ENCODE results near the gene OR51D1.
A peak's percentile ranks its signal among the peaks of the same experiment; 100 is the strongest.

Gene OR51D1, protein sequence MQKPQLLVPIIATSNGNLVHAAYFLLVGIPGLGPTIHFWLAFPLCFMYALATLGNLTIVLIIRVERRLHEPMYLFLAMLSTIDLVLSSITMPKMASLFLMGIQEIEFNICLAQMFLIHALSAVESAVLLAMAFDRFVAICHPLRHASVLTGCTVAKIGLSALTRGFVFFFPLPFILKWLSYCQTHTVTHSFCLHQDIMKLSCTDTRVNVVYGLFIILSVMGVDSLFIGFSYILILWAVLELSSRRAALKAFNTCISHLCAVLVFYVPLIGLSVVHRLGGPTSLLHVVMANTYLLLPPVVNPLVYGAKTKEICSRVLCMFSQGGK

DNA sequence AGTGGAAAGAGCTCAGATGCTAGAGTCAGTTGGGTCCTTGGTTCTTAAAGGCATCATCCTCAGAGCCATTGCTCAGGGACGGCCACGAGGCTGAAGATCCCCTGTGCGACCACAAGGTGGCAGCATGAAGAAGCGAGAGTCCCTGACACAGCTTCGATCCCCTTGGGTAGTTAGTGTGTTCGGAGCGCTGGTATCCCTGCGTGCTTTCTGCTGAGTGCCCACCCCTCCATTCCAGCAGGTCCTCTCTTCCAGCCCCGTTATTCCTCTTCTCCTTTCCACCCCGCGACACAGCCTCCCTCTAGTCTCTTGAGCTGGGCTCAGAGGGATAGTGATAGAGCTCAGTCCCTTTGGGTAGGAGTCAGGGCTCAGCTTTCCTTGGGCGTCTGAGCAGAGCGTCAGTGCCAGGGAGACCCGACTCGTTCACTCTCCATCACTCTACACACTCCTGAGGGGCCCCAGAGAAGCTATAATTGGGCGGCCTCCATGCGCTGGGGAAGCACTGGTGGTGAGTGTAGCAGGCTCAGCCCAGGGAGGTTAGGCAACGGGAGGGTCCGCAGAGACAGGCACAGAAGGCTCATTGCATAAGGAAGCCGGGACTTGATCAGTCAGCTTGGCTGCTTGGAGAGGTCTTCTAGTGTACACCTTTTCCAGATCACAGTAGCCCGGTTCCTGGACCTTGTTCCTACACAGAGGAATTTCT lies at the start of gene OR51D1:
OR51D1 (plus strand) TSS at position 516 of the 700 bp plus-strand sequence. CDS start 2,314 bp downstream, outside the sequence.
- DNase-seq (ENCODE audit: low read depth in 1 of 2, low spot score in 1 of 2): peak; percentile 39 to 40

DNA sequence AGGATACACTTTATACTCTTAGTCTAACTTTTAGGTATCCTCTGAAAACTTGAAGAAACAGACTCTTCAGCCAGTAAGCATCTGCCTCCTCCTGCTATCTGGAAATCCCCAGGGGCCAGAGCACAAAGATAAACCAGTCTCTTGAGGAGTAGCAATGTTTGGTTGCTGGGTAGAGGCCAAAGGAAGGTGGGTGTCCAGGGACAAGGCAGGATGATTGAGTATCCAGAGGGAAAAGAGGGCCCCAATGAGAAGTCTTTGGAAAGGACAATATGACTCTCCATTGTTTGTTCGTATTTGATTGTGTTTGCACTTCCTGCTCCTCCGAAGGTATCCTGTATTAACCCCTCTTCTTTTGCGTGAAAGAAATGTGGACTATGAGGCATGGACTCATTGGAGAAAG lies 48.3 kb upstream of the OR51D1 start:
- DNase-seq (ENCODE audit: low read depth in 1 of 2, low spot score in 1 of 2): no peak

DNA sequence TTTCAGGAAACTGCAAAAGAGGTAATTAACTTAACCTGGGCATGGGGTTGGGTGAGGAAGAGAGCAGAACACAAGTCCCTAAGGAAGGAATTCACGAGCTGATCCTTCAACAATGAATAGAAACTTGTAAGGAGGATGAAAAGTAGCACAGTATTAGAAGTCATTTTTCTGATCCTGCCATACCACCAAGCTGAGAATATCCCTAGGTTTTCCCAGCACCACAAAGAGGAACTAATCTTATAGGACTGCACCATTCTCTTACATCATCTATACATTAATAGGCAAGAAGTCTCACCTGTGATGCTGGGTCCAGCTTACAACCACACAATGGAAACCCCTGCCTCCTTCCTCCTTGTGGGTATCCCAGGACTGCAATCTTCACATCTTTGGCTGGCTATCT lies 43.5 kb upstream of the OR51D1 start, which contains the start of gene OR52I1:
OR52I1 (plus strand) TSS at position 301 of the 400 bp plus-strand sequence; CDS start at position 301, 0 bp downstream.
- no peak for DNase-seq (ENCODE audit: low read depth in 1 of 2, low spot score in 1 of 2)

DNA sequence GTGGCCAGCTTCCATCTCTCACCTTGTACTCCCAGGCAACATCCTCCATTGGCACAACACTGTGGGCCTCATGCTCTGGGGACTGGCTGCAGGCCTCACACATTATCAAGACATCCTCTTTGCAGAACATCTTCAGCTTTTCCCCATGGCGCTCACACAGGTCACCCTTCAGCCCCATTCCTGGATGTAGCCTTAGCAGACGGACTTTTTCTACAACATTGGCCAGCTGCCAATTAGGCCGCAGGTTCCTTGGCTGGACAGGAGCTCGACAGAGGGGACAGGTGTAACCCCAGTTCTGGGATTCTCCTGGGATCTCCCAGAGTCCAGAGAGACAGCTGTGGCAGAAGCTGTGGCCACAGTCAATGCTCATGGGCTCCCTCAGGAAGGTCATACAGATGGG lies 32.2 kb upstream of the OR51D1 start:
- DNase-seq (ENCODE audit: low read depth in 1 of 2, low spot score in 1 of 2): no peak

DNA sequence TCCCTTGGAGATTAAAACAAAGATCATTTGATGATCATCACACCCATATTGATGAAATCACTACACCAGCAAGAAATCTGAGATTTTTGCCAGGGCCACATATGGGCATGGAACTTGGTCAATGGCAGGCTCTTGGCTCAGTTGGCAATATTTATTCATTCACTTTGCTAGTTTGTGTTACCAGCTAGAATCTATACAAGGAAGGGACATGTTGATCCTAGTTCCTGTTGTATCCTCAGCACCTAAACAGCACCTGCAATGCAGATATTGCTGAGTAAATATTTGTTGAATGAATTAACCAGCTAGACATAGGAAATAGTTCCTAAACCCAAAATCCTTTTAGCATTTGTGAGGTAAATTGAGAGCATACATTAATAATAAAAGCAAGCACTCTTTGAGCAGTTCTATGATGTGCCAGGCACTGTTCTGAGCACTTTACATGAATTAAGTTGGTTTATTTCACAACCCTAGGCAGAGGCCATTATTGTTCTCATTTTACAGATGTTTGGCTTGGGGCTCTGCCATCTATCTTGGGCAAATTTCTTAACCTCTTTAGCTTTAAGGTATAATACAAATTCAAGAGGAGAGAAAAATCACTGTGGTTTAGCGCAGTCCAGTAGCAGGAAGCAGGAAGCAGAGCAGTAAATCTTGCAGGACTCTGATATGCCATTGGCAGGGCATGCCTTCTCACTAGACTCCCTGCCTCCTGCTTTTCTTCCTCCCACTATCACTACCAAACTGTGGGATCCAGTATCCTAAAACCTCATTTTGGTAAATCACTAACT lies 30.9 kb upstream of the OR51D1 start:
- no peak for DNase-seq (ENCODE audit: low read depth in 1 of 2, low spot score in 1 of 2)

DNA sequence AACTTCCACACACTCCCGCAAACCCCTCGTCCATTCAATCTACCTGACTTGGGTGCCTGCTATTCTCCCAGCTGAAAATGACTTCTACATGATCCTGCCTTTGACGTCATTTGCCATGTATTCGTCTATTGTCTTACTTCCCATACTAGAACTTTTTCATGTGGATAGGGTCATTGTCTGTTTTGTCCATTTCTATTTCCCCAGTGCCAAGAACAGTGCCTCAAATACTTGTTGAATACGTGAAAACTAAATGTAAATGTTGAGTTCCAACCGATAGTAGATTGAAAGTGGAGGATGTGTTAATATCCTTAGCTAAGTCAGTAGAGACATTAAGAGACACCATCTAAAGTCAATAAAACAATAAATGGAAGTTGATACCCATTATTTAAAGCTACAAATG lies 30.2 kb upstream of the OR51D1 start:
- no peak for DNase-seq (ENCODE audit: low read depth in 1 of 2, low spot score in 1 of 2)

DNA sequence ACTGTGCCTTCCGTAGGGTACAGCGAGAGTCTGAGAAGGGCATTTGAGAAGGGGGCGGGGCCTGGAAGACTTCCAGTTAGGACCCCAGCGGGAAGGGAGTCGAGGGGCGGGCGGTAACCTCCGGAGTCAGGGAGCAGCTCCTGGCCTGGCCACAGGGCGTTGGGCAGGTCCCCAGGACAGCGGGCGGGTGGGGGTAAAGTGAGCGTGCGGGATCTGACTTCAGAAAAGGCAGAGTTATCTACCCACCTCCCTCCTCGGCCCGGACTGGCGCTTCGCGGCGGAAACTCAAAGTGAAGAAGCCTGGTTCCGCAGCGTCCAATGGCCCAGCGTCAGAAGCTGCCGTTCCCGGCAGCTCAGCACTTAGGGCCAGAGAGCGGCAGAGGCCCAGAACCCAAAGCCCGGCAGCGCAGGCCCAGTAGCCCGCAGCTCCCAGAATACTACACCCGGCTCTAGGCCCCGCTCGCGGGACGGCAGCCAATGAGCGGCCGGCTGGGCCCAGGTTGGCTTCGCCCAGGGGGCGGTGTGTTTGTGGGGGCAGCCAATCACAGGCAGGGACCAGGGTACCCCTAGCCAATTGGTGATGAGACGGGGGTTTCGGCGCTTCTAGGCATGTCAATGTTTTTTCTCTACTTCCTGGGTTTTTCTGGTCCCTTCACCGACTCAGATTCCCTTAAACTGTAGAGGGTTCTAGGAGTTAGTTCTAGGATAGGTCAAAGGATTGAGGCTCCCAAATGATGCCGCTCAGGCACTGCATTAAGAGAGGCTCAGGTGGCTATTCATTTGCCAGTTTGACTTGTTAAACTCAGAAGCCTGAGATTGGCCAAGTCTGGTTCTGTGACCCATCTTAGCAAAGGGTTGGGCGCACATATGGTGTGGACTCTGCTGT lies 29.3 kb upstream of the OR51D1 start, which contains the start of gene TRIM68:
TRIM68 (minus strand) TSS at position 451 of the 886 bp plus-strand sequence. CDS start 2,727 bp downstream, outside the sequence.
- DNase-seq (ENCODE audit: low read depth in 1 of 2, low spot score in 1 of 2): peak; percentile 84 to 89

DNA sequence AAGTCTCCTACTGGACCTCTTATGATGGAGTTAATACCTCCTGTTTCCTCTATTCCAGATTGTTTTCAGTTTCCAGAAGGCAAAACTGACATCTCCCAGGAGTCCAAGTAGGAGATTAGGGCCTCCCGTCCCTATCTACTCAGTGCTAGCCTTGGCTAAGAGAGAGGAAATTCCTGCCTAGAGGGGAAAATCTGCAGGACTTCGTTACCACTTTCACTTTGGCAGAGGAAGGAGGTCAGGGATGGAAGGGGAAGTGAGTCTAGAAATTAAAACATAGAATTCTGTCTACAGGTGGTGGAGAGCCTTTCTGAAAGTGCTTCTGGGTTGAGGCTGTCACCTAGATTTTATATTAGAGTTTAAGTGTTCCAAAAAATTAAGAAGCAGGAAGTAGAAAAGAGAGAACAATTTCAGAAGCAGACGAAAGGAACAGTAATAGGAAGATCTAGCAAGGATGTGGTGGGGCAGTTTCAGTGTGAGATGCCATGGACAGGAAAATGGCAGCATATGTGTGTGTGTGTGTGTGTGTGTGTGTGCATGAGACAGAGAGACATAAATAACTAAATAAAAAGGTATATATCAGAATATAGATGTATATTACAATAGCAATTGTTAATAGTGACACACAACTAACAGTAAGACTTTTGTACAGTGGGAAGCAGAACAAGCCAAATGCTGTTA lies 26.9 kb upstream of the OR51D1 start:
- no peak for DNase-seq (ENCODE audit: low read depth in 1 of 2, low spot score in 1 of 2)

DNA sequence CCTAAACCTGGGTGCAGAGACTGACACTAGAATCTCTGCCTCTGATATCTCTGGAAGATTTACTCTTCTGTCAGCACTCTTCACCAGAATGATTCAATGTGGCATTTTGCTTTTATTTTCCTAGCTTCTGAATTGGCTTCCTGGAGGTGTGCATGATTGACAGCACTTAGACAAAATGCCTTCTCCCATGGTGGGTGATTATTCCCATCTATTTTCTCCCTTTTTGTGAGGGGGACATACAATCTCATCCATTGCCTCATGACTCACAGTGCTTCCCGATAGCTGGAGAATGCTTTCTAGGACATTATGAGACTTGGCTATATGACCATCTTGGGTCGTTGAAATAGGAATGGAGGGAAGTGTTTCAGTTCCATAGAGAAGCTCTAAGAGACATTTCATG lies 25.3 kb upstream of the OR51D1 start:
- no peak for DNase-seq (ENCODE audit: low read depth in 1 of 2, low spot score in 1 of 2)

DNA sequence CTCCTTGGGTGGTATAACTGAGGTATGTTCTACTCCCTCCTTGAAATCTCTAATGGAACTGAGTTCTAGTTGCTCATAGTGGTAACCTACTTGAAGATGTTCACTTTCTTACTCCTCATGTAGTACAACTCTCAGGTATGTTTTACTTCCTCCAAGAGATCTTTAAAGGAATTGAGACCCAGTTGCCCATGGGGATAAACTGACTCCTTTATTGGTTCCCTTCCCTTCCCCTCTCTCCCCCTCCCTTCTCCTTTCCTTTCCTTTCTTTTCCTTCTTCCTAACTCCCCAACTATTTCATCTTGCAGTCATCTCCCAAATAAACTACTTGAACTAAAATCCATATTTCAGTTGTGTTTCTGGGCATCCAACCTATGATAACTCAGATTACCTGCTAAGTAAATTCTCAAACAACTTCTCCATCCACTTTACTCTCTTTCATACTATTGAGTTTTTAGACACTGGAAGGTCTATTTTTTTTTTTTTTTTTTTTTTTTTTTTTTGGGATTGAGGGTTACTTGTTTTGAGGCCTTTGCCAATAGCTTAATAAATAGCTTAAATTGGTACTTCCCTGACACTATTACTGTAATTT lies 21.3 kb upstream of the OR51D1 start:
- no peak for DNase-seq (ENCODE audit: low read depth in 1 of 2, low spot score in 1 of 2)

DNA sequence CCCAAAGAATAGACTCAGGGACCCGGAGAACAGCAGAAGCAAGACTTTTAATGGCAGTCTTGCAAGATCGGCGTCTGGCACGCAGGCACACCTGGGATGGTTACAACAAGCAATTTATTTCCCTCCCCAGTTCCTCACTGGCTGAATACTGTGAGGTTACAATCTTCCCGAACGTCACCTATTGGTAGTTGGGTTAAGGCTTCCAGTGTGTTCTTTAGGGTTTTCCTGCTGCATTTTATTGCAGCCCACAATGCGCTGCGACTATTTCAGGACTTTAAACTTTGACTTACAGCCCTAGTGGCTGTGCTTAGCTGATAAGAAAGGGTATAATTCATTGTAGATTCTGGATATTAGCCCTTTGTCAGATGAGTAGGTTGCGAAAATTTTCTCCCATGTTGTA lies 17.8 kb upstream of the OR51D1 start:
- DNase-seq (ENCODE audit: low read depth in 1 of 2, low spot score in 1 of 2): no peak

DNA sequence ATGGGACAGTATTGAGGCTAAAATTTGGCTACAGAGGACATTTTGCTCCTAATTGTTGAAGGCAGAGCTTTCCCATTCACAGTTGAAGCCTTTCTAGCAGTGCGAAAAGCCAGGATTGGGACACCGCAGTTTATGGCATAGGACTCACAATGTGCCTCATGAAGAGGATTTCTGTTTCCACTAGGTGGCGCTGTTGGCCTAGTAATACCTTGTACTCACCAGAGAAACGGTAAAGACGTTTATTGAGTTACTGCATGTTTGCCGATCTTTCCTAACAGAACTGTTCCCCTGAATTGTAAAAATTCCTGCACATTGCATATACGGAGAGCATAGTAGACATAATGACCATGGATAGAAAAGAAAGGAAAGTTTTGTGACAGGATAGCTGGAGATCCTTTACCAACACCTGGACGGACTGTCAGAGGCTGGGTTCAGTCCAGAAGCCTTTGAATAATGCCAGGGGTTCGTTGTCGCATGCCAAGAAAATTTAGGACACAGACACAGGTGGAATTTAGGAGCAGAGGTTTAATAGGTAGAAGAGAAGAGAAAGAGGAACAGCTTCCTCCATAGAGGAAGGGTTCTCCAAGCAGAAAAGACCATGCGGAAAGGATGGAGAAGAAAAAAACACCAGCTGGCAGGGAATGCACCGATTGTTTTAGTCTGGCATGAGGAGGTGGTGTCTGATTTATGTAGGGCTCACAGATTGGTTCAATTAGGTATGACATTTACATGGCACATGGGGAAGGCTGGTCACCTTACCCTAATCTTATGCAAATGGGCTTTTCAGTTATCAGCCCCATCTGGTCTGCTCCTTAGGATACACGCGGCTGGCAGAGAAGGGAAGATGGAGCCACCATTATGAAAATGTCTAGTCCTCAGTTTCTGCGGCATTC lies 10.8 kb upstream of the OR51D1 start:
- no peak for DNase-seq (ENCODE audit: low read depth in 1 of 2, low spot score in 1 of 2)

DNA sequence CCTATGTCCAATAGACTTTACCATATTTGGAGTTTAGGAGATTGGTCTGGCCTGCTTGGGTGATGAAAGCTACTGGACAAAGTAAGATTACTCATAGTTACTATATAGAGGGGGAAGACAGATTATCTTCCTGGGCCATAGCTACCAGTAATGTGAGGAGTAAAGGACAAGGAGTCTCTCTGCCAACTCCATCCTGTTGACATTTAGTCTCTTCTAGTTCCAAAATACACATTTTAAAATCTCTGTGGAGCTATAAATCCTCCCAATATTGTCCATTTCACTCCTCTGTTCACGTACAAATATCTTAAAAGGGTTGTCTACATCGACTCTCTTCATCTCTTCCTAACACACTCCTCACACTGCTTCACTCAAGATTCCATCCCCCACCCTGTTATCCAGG lies 1.1 kb upstream of the OR51D1 start:
- no peak for DNase-seq (ENCODE audit: low read depth in 1 of 2, low spot score in 1 of 2)

DNA sequence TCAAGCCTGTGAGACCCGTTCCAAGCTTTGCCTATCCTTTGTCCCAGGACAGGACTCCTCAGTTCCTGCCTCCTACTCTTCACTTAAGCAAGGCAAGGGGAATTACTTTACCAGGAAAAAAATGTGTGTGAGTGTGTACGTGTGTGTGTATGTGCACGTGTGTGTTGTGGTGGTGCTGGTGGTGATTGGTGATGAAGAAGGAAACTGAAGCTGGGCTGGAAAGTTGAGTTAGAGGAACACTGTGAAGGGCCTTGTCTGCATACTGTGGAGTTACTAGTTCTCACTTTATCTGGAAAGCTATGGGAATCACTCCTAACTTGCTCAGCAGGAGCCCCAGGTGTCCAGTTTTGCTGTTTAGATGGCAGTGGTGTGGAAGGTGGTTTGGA lies 378 bp downstream of the OR51D1 start:
- no peak for DNase-seq (ENCODE audit: low read depth in 1 of 2, low spot score in 1 of 2)

DNA sequence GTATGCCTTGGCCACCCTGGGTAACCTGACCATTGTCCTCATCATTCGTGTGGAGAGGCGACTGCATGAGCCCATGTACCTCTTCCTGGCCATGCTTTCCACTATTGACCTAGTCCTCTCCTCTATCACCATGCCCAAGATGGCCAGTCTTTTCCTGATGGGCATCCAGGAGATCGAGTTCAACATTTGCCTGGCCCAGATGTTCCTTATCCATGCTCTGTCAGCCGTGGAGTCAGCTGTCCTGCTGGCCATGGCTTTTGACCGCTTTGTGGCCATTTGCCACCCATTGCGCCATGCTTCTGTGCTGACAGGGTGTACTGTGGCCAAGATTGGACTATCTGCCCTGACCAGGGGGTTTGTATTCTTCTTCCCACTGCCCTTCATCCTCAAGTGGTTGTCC lies 2.7 kb downstream of the OR51D1 start:
- DNase-seq (ENCODE audit: low read depth in 1 of 2, low spot score in 1 of 2): no peak

DNA sequence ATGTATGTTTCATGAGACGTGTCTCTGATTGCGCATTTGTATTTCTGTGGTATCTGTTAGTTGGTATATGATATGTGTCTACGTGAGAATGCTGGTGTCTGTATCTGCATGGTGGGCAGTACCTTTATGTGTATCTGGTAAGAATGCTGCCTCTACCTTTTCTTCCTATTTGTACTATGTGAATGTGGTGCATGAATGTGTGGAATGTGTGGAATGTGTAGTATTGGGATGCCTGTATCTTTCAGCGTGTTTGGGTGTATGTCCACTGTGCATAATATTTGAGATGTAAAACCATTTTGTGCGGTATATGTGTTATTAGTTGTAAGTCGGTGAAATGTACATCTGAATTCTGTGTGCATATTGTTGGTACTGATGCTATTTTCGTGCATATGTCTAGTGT lies 4.2 kb downstream of the OR51D1 start:
- no peak for DNase-seq (ENCODE audit: low read depth in 1 of 2, low spot score in 1 of 2)

DNA sequence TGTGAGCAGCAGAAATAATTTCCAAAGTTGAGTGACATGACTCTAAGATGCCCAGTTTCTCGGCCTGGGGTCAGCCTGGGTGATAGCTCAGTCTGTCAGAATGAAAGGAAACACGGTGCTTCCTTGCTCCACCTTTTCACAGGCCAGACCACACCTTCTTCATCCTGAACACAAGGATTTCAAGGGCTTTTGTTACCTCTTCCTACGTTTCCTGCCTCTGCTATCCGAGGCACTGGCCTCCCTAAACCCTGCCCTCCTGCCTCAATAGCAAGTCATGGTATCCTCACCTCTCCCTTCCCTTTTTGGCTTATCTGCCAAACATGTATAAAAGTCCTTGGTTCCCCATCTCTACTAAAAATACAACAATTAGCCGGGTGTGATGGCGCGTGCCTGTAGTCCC lies 4.8 kb downstream of the OR51D1 start:
- DNase-seq (ENCODE audit: low read depth in 1 of 2, low spot score in 1 of 2): no peak

DNA sequence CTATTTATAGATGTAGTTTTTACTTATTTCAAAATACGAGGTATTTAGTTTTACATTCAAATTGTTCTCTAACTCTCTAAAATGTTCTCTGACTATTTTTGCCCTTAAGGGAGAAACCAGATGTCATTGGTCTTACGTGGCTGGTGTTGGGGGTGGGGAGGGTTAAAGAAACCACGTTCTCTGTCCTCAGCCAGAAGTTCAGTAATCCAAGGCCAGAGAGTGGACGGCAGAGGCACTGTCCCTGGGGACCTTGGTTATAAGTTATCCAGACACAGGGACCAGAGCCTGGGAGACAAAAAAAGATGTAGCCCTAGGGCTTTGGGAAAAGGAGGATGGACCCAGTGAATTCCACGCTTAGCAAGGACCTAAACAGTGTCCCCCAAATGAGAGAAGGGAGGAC lies 5.8 kb downstream of the OR51D1 start:
- no peak for DNase-seq (ENCODE audit: low read depth in 1 of 2, low spot score in 1 of 2)

DNA sequence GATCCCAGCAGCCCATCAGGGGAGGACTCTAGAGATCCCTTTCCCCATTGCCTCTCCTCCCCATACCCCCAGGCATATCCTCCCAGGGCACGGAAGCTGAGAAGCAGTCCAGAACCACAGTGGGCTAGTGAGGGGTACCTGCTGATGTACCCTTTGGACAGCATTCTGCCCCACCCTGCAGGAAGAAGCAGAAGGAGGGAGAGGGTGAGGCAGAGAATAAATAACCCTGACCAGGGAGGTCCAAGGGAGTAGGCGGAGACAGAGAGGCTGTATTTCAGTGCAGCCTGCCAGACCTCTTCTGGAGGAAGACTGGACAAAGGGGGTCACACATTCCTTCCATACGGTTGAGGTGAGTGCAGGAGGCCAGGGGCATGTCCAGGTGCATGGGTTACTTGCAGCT lies 6.4 kb downstream of the OR51D1 start, which contains the start of gene OR51E1:
OR51E1 (plus strand) TSS at position 301 of the 400 bp plus-strand sequence. CDS start 8,545 bp downstream, outside the sequence.
- no peak for DNase-seq (ENCODE audit: low read depth in 1 of 2, low spot score in 1 of 2)

Measured in activated T-helper 1 cell treated with anti-CD3 and anti-CD28 coated beads, Interleukin-2, amount 50 U/mL, for 16 hours (primary cell).